ENCODE data around the gene FGF23. TPM values are rescaled to one million over a fixed set of nuclear protein-coding genes. Genes with fewer than 3 reads are reported as not detected.

The FGF23 gene
- polyA plus RNA-seq, 4 donors, result 0.04 to 0.06 (median 0.06) TPM; not detected in 1

DNA sequence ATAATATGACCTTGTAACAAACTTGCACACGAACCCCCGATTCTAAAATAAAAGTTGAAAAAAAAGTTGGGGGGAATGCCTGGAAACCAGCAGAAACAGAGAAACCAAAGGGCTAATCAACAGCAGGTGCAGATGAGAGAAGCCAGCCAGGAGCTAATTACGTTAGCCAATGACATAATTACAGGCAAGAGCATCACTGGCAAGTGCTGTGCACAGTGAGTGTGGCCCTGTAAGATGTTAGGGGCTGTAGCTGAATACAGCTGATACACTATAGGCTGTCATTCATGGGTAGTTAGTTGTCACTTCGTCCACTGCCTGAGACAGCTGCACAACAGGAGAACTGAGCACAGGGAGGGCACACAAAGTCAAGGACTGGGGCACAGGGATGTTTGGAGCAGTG lies 7.3 kb upstream of the FGF23 start:
- DNase-seq (ENCODE audit: low read depth in 4 of 4, low spot score in 2 of 4), result no peak

DNA sequence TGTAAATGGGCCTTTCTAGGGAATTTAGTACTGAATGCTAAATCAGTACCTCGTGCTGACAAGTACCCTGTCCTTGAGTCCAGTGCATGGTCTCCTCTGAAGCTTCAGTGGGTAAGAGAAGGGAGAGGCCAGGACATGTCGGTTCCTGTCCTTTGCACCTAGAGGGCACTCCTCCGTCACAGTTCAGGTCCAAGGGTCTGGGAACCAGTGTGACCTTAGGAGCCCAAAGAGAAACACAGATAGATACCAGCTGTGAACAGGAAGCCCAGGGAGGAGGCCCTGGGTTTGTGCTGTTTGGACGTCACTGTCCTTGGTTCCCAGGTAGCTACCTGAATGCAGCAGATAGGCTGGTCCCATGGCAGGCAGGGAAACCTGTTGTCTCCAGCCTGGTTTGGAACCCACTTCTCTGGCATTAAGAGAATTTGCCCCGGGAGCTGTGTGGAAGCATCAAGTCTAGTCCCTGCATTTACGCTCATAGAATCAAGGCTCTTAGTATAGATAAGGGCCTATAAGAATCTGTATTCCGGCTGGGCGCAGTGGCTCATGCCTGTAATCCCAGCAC lies 3.9 kb upstream of the FGF23 start:
- DNase-seq (ENCODE audit: low read depth in 4 of 4, low spot score in 2 of 4), result no peak

DNA sequence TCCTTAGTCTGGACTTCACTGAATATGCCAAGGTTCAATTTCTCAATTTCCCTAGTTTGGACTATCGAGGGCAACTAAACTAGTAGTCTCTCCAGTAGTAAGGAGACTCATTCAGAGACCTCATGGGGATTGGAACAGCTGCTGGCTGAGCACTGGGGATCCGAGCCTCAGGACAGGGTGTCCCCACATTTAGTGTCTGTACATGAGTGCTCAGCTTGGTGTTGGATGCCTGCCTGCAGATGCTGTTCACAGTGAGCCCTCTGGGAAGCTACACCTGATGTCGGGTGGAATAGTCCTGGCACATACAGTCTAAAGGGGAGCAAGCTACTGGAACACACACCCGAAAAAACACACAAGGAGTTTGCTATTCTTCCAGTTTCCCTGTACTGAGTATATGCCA lies 820 bp upstream of the FGF23 start:
- DNase-seq (ENCODE audit: low read depth in 4 of 4, low spot score in 2 of 4), result no peak

DNA sequence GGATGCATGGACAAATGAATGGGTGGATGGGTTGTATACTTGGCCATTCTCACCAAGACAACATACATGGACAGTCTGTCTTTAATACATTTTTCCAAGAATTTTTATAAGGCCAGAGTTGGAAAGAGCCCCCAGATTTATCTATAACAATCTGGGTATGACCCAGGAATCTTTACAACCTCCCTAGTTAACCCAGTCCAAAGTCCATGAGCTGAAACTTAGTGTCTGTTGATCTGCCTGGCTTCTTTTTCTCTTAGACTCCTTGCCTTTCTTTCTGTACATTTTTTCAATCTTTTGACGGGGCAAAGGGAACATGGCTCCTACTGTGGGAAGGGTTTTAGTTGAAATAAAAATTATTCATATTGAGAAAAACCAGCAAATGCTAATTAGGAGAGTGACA lies 740 bp downstream of the FGF23 start:
- no peak for DNase-seq (ENCODE audit: low read depth in 4 of 4, low spot score in 2 of 4)

DNA sequence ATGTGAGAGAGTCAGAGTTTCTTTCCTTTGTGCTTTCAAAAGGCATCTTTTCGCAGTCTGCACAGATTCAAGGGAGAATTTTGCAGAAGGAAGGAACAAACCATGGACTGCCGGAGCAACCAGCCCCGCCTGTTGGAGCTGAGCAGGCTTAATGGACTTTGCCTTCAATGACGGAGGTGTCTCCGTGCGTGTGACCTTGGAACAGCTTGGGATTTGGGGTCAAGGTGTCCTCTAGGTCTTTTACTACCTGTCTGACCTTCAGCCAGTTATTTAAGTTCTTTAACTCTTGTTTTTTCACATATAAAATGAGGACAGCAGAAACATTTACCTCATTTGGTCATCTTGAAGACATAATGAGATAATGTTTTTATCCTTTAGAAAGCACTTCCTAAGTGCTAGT lies 4.1 kb downstream of the FGF23 start:
- DNase-seq (ENCODE audit: low read depth in 4 of 4, low spot score in 2 of 4), result no peak

DNA sequence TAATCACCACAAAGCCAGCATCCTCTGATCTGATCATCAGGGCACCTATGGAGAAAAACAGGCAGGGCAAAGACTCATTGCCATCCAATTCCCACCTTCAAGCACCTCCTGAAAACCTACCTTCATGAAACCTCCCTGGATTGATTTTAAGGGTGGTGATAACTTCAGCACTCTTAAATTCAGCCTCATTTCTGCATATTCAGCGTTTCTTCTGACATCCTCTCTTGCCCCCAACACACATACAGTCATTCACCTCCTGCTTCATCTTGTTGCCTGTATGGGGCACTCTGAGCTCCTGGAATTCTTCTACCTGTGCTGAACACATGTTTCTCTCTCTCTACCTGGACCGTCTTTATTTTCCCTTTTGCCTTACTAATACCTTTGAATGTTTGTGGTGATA lies 6.9 kb downstream of the FGF23 start:
- no peak for DNase-seq (ENCODE audit: low read depth in 4 of 4, low spot score in 2 of 4)

DNA sequence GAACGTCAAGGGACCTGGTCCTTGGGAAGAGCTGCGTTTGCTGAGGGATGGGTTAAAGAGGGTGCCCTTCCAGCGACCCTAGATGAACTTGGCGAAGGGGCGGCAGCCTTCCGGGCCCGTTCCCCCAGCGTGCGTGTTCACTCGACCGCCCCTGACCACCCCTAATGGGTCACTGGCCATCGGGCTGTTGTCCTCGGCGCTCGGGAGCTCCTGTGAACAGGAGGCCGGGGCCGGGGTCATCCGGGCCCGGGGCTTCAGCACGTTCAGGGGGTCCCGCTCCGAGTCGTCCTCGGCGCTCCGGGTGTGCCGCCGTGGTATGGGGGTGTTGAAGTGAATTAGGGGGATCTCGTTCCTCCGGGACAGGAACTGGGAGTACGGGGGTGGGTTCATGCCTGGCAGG lies 9.2 kb downstream of the FGF23 start:
- no peak for DNase-seq (ENCODE audit: low read depth in 4 of 4, low spot score in 2 of 4)

DNA sequence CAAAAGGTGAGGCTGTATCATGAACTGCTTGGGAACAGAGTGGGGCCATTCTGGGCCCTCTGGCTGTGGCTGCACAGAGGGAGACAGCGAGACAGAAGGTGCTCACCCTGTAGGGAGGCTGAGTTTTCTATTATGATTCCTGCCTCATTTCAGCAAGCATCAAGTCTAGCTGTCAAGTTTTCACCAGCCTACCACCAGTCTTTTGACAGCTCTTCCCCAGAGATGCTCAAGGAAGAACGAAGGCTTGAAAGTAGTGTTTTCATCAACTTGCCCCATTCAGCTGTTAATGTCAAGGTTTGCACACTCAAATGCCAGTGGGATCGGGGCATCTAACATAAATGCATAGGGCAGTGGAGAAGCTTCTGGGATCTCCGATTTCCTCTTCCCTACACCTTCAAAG lies 10.0 kb downstream of the FGF23 start:
- DNase-seq (ENCODE audit: low read depth in 4 of 4, low spot score in 2 of 4), result no peak

DNA sequence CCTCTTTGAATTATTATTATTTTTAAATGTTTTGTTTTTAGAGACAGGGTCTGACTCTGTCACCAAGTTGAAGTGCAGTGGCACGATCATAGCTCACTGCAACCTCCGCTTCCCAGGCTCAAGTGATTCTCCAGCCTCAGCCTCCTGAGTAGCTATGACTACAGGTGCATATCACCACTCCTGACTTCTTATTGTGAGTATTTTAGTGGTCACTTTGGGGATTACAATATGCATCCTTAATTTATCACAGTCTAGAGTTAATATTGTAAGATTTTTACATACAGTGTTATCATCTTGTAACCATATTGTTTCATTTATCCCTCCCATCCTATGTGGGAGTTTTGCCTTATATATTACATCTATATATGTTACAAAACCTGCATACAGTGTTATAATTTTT lies 13.4 kb downstream of the FGF23 start:
- DNase-seq (ENCODE audit: low read depth in 4 of 4, low spot score in 2 of 4), result no peak

DNA sequence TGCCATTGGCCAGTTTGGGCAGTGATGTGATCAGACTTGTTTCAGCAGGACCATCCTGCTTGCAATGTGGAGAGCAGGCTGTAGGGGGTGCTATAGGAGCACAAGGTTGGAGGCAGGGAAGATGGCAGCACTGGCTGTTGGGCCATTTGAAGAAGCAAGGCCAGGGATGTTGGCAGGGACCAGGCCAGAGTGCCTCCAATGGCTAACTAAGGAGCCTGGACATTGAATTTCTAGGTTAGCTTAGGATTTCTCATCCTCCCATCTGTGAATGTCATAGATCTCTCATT lies 23.5 kb downstream of the FGF23 start:
- DNase-seq (ENCODE audit: low read depth in 4 of 4, low spot score in 2 of 4), result no peak

DNA sequence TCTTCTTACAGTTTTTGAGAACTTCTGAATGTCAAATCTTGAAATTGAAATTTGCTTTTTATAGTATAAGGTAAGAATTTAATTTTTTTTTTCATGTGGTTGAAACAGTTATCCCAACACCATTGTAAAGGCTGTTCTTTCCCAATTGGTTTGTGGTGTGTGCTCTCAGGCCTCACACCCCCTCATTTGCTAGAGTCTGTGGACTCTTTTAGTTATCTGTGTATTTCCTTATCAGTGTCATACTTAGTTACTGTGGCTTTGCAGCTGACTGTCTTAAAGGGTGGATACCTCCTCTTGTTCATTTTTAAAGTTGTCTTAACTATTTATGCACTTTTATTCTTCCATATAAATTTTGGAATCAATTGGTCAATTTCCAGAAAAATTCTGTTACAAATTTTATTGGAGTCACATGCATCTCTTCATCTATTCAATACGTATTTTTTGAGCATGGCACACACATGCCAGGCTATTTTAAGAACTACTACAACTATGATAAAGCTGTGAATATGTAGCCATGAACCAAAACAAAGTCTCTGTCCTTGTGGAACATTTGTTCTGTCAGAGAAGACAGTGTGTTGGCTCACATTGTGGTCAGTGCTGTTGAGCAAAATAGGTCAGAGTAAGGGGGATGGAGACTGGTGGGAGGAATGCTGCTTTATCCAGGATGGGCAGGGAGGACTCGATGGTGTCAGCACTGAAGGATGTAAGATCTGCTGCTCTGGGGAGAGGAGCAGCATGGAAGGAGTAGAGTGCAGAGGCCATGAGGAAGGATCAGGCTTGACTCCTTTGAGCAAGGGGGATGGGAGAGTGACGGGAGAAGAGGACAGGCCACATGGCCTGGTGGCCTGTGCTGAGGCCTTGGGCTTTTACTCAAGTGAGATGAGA lies 24.1 kb downstream of the FGF23 start:
- no peak for DNase-seq (ENCODE audit: low read depth in 4 of 4, low spot score in 2 of 4)

DNA sequence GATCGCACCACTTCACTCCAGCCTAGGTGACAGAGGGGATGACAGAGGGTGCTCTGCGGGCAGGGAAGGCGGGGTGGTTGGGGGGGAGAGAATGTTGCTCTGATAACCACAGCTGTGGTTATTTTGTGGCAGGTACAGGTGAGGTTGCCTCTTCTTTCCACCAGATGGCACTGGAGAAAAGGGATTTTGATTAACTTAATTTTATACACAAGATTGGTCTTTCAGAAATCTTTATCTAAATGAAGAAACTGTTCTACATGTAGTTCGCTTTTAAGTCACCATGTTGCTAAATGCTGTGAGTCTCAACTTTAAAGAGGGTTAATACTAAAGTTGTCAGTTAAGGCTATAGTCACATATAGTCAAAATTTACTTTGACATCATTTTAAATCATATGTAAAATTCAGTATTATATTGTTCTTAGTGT lies 25.7 kb downstream of the FGF23 start:
- DNase-seq (ENCODE audit: low read depth in 4 of 4, low spot score in 2 of 4), result no peak

DNA sequence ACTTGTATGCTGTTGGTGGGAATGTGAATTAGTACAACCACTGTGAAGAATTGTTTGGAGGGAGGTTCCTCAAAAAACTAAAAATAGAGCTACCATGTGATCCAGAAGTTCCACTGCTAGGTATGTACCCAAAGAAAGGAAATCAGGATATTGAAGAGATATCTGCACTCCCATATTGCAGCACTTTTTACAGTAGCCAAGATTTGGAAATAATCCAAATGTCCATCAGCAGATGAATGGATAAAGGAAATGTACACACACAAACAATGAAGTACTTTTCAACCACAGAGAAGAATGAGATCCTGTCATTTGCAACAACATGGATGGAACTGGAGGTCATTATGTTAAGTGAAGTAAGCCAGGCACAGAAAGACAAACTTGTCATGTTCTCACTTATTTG lies 32.6 kb downstream of the FGF23 start:
- no peak for DNase-seq (ENCODE audit: low read depth in 4 of 4, low spot score in 2 of 4)

DNA sequence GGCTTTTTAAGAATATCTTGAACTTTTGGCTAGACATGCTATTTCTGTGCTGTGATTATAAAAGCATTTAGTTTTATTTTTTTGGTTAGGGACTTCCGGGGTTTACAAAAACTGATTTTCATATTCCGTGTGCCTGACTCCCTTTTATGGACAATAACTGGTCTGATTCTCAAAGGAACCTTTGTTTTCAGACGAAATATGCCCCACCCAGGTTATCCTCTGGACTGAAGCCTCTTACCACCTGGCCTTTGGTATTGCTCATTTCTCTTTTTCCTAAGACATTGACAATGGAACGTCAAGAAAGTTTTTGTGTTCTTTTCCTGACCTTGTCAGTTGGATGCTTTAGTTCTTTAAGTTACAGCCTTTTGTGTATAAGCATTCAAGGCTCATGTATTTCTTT lies 47.7 kb downstream of the FGF23 start:
- no peak for DNase-seq (ENCODE audit: low read depth in 4 of 4, low spot score in 2 of 4)

DNA sequence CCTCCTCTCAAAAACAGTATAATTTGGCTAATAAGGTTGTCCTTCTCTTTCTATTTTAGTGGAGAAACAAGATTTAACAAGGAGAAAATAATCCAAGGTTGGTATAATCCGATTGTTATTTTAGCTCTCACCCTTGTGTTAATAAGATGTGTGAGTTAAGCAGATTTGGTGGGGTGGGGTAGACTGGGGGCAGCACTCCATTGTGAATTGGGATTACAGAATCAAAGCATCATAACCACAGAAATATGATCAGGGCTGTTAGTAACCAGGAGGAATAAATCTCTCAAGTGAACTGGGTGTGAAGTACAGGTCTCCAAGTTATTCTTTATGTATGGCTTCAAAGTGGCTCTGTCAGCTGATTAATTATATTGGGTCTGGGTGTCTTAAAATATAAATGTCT lies 48.3 kb downstream of the FGF23 start:
- DNase-seq (ENCODE audit: low read depth in 4 of 4, low spot score in 2 of 4), result no peak

DNA sequence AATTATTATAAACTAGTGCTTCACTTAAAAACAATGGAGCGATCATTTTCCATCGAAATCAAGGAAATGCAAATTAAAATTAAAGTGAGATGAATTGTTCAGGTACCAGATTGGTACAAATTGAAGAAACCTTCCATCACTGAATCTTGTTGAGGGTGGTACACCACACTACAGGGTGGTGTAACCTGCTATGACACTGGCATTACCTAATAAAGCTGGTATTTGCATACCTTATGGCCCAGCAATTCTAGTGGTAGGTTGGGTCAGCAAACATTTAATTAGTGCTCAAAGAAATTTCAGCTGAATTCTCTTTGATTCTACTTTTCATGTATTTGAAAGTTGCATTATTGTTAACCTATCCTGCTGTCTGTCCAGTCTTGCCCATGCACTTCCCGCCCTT lies 49.3 kb downstream of the FGF23 start:
- no peak for DNase-seq (ENCODE audit: low read depth in 4 of 4, low spot score in 2 of 4)

DNA sequence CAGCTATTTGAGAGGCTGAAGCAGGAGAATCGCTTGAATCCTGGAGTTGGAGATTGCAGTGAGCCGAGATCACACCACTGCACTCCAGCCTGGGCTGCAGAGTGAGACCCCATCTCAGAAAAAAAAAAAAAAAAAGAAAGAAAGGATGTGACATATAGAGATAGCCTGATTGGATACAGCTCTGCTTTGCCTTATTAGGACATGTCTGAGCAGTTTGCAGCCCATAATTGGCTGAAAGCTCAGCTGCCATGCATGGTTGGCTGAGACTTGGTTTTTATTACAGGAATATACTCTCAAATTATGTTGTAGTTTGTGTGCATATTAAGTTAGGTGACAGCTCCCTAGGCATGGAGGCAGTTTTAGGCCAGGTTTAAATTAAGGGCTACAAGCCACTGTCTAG lies 52.2 kb downstream of the FGF23 start:
- no peak for DNase-seq (ENCODE audit: low read depth in 4 of 4, low spot score in 2 of 4)

DNA sequence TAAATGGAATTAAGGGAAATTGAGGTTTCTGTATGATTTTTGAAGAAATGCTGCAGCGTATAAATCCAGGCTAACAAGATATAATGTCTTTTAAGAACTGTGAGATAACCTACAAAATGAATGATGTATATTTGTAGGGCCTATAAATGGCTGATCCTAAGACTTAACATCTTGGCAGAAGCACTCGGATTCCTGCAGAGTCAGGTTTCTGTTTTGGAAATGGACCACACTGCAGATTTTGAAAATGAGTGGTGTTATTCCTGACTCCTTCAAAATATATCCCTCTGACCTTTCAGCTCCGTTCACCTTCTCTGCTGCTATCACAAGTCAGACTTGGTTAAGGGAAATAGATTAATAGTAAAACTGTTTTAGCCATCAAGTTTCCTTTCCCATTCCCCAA lies 53.5 kb downstream of the FGF23 start:
- no peak for DNase-seq (ENCODE audit: low read depth in 4 of 4, low spot score in 2 of 4)

DNA sequence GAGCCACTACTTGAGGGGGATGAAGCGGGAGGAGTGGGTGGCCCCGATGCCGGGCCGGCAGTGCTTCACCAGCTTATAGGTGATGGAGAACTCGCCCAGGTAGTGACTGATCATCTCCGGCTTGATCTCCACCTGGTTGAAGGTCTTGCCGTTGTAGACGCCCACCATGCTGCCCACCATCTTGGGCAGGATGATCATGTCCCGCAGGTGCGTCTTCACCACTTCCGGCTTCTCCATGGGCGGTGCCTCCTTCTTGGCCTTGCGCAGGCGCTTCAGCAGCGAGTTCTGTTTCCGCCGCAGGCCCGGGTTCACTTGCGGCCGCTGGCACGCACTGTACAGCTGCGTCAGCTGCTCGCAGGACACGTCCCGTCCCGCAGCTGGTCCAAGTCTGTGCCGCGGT lies 55.1 kb downstream of the FGF23 start:
- DNase-seq (ENCODE audit: low read depth in 4 of 4, low spot score in 2 of 4), result no peak

DNA sequence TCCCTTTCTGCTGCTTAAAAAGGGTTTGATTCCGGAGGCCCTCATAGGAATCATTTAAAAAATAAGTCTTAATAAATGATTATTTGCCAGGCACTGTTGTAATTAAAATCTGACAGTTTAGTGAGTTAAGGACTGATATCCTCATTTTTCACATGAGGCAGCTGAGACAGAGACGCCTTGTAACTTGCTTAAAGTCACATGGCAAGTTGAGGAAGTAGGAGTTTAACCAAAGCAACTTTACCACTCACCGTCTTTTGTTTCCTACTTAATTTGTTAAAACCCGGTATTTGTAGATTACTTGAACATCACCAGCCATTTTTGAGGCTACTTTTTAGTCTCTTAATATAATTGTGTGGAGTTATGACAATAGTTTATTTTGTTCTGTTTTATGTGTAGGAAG lies 56.1 kb downstream of the FGF23 start:
- no peak for DNase-seq (ENCODE audit: low read depth in 4 of 4, low spot score in 2 of 4)

DNA sequence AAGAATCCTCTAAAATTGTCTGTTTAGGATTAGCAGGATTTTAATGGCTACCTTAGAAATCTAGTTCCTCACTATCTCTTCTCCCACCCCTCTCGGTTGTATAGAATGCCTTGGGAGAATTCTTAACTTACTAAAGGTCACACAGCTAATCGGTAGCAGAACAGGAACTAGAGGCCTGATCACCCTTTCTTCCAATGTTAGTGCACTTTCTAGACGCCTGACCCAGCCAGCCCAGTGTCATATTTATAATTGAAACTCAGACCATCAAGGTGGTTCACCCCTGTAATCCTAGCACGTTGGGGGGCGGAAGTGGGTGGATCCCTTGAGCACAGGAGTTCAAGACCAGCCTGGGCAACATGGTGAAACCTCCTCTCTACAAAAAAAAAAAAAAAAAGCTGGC lies 56.8 kb downstream of the FGF23 start:
- DNase-seq (ENCODE audit: low read depth in 4 of 4, low spot score in 2 of 4), result no peak

DNA sequence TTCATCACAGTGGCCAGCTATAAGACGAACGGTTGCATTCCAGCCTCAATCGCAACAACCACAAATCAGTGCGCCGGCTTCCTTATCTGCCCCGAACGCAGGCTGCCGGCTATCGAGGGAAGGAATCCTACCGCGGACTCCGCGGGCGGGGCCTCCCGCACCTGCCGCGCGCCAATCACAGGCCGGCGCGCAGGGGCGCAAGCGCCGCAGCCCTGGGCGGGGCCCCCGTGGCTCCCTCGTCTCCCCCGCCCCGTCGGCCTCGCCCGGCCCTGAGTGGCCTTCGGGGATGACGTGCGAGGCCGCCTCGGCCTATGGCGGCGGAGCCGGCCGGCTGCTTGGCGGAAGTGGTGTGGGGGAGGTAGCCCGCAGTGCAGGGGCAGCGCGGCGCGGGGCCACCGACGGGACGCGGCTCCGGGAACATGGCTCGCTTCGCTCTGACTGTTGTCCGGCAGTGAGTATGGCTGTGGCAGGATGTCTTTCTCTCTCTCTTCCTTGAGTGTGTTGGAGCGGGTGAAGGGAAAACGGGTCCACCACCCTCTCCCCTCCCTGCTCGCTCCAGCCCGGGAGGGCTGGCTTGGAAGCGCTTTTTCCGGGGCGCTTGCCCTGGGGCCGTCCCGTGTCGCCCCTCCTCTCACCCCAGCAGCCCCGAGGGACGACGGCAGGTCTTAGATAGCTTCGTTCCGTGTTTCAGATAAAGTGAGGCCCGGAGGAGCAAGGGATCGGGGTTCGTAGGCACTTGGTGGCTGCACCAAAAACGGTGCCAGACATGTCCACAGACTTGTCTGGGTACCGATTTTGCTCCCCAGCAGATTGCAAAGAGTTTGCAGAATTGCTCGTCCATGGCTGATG lies 58.4 kb downstream of the FGF23 start, which contains the start of gene TIGAR:
Gene TIGAR, plus strand, starts transcription at position 361 of the 849 bp plus-strand sequence. Its CDS starts 59 bp downstream, at position 420.
- peak; percentile 75 to 93 (median 87) for DNase-seq (ENCODE audit: low read depth in 4 of 4, low spot score in 2 of 4)
